ENCODE results near the gene GPRC5C. TPM values are rescaled to one million over a fixed set of nuclear protein-coding genes. Genes with fewer than 3 reads are reported as not detected.

Gene GPRC5C
- total RNA-seq, 2 donors from 2014 or later, result 66.3 to 186 TPM

DNA sequence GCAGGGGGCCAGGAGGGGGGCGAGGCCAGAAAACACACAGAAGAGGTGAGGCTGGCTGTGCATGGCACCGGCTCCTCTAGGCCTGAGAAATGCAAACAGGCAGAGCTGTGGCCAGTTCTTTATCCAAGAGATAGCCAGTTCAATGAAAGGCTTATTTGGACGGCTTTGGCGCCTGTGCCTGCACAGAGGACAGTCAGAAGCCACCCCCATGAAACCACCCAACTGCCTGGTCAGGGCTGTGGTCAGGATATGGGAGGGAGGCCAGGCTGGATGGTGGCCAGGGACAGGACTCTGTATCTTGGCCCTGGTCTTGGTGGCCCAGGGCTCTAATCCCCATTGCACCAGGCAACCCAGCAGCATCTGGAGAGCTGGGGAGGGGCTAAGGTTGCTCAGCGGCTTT is 24.5 kb upstream of the GPRC5C start:
- intact Hi-C loops (cut with DNase I), result no loop called here
- no peak for DNase-seq (ENCODE audit: low spot score)
- 86% methylated on average over 5 of the region's 5 CpGs for WGBS
- Histone ChIP-seq H3K36me3 (no peaks in the 10 kb centered on the region), H3K27me3 (replicated peaks; ENCODE audit: insufficient read depth) (no peaks in the 10 kb centered on the region), H3K4me3 (no peak overlapping the region), H3K4me1 (replicated peaks) (no peaks in the 10 kb centered on the region), H3K9me3 (no peaks in the 10 kb centered on the region), H3K27ac (no peak overlapping the region)
- no peak for TF ChIP-seq POLR2A (IDR thresholded peaks at IDR 0.05)
- no peak for TF ChIP-seq POLR2AphosphoS5 (IDR thresholded peaks at IDR 0.05)
- TF ChIP-seq CTCF (IDR thresholded peaks at IDR 0.05), result no peak

GRCh38 chr17:74408262-74408661 is 23.6 kb upstream of the GPRC5C start:
- no peak overlapping the region for H3K27ac ChIP-seq
- no peaks in the 10 kb centered on the region for H3K4me1 ChIP-seq (replicated peaks)
- H3K9me3 ChIP-seq, result no peaks in the 10 kb centered on the region
- TF ChIP-seq POLR2AphosphoS5 (IDR thresholded peaks at IDR 0.05) (no peak), CTCF (IDR thresholded peaks at IDR 0.05) (no peak), POLR2A (IDR thresholded peaks at IDR 0.05) (no peak)
- intact Hi-C loops (cut with DNase I), result no loop called here
- DNase-seq (ENCODE audit: low spot score), result no peak
- H3K4me3 ChIP-seq, result no peak overlapping the region
- 78% methylated on average over 3 of the region's 3 CpGs for WGBS
- no peaks in the 10 kb centered on the region for H3K36me3 ChIP-seq
- no peaks in the 10 kb centered on the region for H3K27me3 ChIP-seq (replicated peaks; ENCODE audit: insufficient read depth)

GRCh38 chr17:74408815-74409214 is 23.1 kb upstream of the GPRC5C start:
- no peak overlapping the region for H3K27ac ChIP-seq
- no peaks in the 10 kb centered on the region for H3K27me3 ChIP-seq (replicated peaks; ENCODE audit: insufficient read depth)
- no peaks in the 10 kb centered on the region for H3K9me3 ChIP-seq
- no peak for DNase-seq (ENCODE audit: low spot score)
- intact Hi-C loops (cut with DNase I), result no loop called here
- TF ChIP-seq POLR2A (IDR thresholded peaks at IDR 0.05) (no peak), CTCF (IDR thresholded peaks at IDR 0.05) (no peak), POLR2AphosphoS5 (IDR thresholded peaks at IDR 0.05) (no peak)
- no peak overlapping the region for H3K4me3 ChIP-seq
- 39% methylated on average over 4 of the region's 4 CpGs for WGBS
- no peaks in the 10 kb centered on the region for H3K36me3 ChIP-seq
- H3K4me1 ChIP-seq (replicated peaks), result no peaks in the 10 kb centered on the region

- Histone ChIP-seq H3K27me3 (replicated peaks; ENCODE audit: insufficient read depth) (no peaks in the 10 kb centered on the region), H3K4me3 (no peak overlapping the region), H3K36me3 (no peaks in the 10 kb centered on the region), H3K9me3 (no peaks in the 10 kb centered on the region), H3K4me1 (replicated peaks) (no peaks in the 10 kb centered on the region), H3K27ac (no peak overlapping the region)
- DNase-seq (ENCODE audit: low spot score), result no peak
- intact Hi-C loops (cut with DNase I), result no loop called here
- TF ChIP-seq CTCF (IDR thresholded peaks at IDR 0.05) (no peak), POLR2A (IDR thresholded peaks at IDR 0.05) (no peak), POLR2AphosphoS5 (IDR thresholded peaks at IDR 0.05) (no peak)
- WGBS, result 82% methylated on average over 4 of the region's 4 CpGs
Observed at GRCh38 chr17:74410001-74410443, 21.9 kb upstream of the GPRC5C start.

- H3K9me3 ChIP-seq, result no peaks in the 10 kb centered on the region
- no peaks in the 10 kb centered on the region for H3K27me3 ChIP-seq (replicated peaks; ENCODE audit: insufficient read depth)
- no peak overlapping the region for H3K27ac ChIP-seq
- DNase-seq (ENCODE audit: low spot score), result no peak
- H3K36me3 ChIP-seq, result no peaks in the 10 kb centered on the region
- no peak overlapping the region for H3K4me3 ChIP-seq
- intact Hi-C loops (cut with DNase I), result no loop called here
- 93% methylated on average over 8 of the region's 8 CpGs for WGBS
- no peak for TF ChIP-seq CTCF (IDR thresholded peaks at IDR 0.05)
- no peak for TF ChIP-seq POLR2AphosphoS5 (IDR thresholded peaks at IDR 0.05)
- no peak for TF ChIP-seq POLR2A (IDR thresholded peaks at IDR 0.05)
- H3K4me1 ChIP-seq (replicated peaks), result no peaks in the 10 kb centered on the region
Observed at GRCh38 chr17:74412581-74412980, 19.3 kb upstream of the GPRC5C start.
